PFSK-1 (cell line): Measurements from ENCODE around the gene ACOX3.

Experiments
- POLR2AphosphoS5 ChIP-seq: IDR thresholded peaks from 2 replicates; pipeline ENCODE4 v1.6.1; 2012; ENCODE audit warnings: low read depth, mild to moderate bottlenecking, control low read depth, low read length, moderate library complexity
- REST ChIP-seq, 2 experiments: IDR thresholded peaks; 2 replicates each; pipeline versions ENCODE4 v1.6.1 to v1.8.0; 2011 to 2012; ENCODE audit warnings: low read depth in 2 of 2, low read length in 2 of 2, control low read depth in 1 of 2, inconsistent platforms in 1 of 2, mild to moderate bottlenecking in 1 of 2, moderate library complexity in 1 of 2; ENCODE audit not compliant: insufficient read depth in 1 of 2
- TAF1 ChIP-seq: IDR thresholded peaks from 2 replicates; pipeline ENCODE4 v1.6.1; 2012; ENCODE audit warnings: low read length, control low read depth, borderline replicate concordance; ENCODE audit not compliant: insufficient read depth

GRCh38 chr4:8409264-8410065 lies 31.1 kb downstream of the ACOX3 start:
- TF ChIP-seq POLR2AphosphoS5 (no peak), TAF1 (no peak), REST (IDR thresholded peaks at IDR 0.05; ENCODE audit: insufficient read depth in 1 of 2, low read depth in 2 of 2, low read length in 2 of 2) (no peak)
